ENCODE data around the gene FAM219A.
"Not testable (repeated sequence)": the region's sequence is repeated elsewhere in the genome, so short reads cannot be mapped to it uniquely, and the experiment has no call there.

FAM219A gene

GRCh38 chr9:34482746-34483145 lies 24.4 kb upstream of the FAM219A start:
- FAIRE-seq, result not testable (repeated sequence)

DNA sequence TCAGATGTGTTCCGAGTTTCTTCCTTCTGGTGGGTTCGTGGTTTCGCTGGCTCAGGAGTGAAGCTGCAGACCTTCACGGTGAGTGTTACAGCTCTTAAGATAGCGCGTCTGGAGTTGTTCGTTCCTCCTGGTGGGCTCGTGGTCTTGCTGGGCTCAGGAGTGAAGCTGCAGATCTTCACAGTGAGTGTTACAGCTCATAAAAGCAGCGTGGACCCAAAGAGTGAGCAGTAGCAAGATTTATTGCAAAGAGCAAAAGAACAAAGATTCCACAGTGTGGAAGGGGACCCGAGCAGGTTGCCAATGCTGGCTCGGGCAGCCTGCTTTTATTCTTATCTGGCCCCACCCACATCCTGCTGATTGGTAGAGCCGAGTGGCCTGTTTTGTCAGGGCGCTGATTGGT lies 23.2 kb upstream of the FAM219A start:
- not testable (repeated sequence) for FAIRE-seq

DNA sequence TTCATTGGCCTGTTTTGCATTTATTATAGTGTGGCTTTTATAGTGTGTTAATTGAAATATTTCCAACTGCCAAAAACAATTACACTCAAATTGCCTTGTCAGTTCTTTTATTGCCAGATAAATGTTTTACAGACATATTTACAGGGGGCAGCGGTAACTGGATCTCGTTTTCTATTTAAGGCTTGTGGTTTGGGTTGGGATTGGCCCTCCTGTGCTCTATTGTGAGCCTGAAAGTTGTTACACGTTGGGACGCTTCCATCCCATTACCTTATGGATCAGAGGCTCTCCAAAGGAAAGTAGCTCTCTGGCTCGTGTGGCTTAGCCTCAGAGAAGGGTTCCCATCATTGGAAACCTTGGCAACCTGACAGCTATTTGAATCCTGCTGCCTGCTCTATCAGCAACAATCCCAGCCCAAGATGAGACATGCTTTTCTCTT lies 21.1 kb upstream of the FAM219A start:
- FAIRE-seq, result no peak

DNA sequence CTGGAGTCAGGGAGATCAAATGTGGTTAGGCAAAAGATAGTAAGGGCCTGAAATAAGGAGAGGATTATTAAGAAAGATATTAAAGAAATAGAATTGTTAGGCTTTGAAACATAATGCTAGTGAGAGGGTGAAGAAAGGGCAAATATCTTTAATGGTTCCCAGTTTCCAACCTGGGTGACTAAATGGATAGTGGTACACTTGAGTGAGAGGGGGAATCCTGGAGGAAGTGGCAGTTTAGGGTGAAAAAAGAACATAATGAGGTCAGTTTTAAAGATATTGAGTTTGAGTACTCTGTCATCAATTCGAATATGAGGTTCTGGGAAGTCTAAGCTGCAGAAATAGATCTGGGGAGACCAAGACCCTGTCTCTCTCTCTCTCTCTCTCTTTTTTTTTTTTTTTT lies 19.2 kb upstream of the FAM219A start:
- FAIRE-seq, result no peak

- FAIRE-seq, result no peak
Measured at GRCh38 chr9:34475097-34475496, 16.7 kb upstream of the FAM219A start.

DNA sequence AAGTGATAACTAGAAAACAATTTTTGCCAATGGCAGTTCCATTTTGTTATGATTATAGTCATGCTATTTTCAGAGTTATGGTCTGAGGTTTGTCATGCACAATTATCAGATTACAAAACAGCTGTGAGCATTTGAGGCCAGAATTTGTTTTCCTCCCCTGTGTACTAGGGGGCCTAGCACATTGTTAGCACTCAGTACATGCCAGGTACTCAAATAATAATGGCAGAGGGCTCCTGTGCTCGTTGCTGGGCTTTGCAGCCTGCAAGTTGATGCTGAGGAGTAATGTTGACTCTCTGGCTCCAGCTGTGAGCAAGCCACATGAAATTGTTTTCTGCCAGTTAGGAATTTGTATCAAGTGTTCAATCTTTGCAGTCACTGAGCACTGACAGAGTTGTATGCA lies 7.1 kb upstream of the FAM219A start:
- no peak for FAIRE-seq

- no peak for FAIRE-seq
Measured at GRCh38 chr9:34464571-34464970, 6.2 kb upstream of the FAM219A start.

GRCh38 chr9:34463901-34464232 lies 5.5 kb upstream of the FAM219A start:
- no peak for FAIRE-seq

DNA sequence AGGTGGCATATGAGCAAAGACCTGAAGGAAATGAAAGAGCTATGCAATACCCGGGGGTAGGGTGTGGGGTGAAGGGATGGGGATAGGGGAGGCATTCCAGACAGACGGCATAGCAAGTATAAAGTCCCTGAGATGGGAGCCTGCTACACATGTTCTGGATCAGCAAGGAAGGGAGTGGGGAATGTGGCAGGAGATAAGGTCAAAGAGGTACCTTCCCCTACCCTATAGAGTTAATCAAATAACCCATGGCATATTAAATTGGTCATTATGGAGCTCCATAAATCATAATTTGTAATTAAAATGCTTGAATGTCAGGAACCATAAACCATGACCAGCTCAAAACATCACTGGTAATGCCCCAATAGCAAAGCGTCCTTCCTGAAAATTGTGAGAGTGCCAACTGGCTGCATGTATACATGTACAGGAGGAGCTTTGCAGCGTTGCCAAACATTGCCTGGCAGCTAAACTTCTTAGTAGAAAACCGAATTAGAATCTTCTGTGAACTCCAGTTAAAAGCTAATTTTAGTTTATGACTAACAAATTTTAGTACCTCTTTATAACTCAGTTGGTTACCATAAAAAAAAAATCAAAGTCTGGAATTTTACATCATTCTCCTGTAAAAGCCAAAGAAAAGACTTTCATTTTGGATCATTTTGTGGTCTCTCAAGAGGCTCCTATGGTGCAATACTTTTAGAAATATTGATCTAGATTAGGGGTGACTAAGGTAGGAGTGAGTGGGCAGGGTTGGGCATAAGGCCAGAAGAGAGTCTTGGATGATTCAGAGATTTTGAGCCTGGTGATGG lies 4.9 kb upstream of the FAM219A start:
- FAIRE-seq, result no peak

GRCh38 chr9:34459941-34460340 lies 1.6 kb upstream of the FAM219A start:
- FAIRE-seq, result no peak

- FAIRE-seq, result no peak
Measured at GRCh38 chr9:34459356-34459755, 986 bp upstream of the FAM219A start.

GRCh38 chr9:34458959-34459340 lies 580 bp upstream of the FAM219A start:
- FAIRE-seq, result no peak

- no peak for FAIRE-seq
Measured at GRCh38 chr9:34457266-34458012, 931 bp downstream of the FAM219A start.

- no peak for FAIRE-seq
Measured at GRCh38 chr9:34456746-34457145, 1.6 kb downstream of the FAM219A start.

DNA sequence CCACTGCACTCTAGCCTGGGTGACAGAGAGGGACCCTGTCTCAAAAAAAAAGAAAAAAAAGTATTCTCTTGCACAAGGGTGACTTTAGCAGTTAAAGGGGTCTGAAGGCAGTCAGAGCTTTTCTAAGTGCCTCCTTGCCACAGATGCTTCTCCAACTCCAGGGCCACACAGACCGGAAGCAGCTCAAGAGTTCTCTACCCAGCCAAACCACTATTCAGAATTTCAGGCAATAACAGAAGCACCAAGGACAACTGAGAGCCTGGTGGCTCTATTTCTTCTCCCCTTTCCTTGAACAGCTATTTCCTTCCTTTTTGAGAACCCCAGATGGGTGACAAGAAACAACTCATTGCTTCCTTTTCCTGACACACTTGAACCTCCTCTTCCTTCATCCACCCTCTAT lies 2.2 kb downstream of the FAM219A start:
- no peak for FAIRE-seq

DNA sequence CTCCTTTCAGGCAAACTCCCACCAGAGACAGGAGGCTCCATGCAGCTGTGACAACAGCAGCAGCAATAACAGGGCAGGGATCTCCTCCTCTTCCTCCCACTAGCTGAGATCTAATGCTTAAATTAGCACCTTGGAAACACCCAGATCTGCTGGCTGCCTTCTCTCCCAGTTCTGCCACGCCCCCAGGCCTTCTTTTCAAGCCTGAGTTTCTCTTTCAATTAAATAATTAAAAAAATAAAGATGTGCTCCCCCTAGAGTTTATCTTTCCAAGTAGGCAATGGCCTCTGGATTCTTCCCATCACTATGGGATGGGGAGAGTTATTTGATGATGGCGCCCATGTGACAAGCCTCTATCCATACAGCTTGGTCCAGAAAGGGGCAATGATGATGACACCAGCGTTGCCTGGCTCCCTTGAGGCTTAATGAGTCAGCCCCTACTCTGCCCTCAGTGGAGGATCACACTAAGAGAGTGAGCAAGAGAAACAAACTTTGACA lies 3.8 kb downstream of the FAM219A start:
- no peak for FAIRE-seq

- no peak for FAIRE-seq
Measured at GRCh38 chr9:34452568-34452967, 5.8 kb downstream of the FAM219A start.

DNA sequence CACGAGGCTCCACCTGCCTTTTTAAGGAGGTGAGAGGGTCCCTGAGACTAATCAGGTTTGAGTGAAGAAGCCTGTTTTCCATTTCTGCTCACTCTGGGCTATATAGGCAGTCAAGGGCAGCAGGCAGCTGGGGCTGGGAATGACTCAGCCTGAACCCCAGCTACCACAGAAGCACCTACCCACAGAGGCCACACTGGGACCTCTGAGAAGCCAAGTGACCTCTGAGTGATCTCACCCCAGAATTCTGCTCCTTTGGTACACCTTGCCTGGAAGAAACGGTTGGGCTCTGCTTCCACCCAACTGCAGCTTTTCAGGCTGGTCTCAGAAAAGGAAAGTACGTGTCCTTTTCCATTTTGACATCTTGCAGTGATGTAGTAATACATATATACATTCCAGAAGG lies 6.8 kb downstream of the FAM219A start:
- FAIRE-seq, result no peak

DNA sequence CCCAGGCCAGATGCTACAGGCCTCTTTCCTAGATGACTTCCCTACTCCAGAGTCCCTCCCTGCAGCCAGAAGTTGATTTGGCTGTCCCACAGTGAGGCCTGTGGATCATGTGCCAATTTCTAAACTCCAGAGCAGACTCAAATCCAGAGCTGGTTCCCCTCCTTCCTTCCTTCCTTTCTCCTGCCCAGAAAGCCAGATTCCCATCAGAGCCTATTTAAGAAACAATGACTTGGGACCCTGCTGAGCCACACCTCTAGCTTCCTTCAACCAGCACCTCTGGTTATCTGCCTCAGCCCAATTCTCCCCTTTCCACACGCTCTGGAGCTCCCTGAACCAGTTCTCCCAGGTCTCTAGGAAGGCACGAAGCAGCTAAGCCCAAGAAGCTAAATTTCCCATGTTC lies 7.2 kb downstream of the FAM219A start:
- no peak for FAIRE-seq

DNA sequence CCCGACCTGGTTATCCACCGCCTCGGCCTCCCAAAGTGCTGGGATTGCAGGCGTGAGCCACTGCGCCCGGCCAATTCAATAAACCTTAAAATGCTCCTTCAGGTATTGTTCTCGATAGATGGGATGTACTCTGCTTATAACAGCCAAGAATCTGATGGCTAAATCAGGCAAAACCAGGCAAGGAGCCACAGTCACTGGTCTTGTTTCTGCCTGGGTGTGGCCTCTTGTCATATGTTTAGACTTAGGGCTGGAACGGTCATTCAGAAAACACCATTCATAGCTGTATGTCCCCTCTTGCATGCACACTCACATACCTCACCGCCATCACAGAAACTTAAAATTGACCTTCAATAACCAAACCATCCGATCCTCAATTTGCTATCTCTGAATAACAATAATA lies 7.7 kb downstream of the FAM219A start:
- FAIRE-seq, result no peak

DNA sequence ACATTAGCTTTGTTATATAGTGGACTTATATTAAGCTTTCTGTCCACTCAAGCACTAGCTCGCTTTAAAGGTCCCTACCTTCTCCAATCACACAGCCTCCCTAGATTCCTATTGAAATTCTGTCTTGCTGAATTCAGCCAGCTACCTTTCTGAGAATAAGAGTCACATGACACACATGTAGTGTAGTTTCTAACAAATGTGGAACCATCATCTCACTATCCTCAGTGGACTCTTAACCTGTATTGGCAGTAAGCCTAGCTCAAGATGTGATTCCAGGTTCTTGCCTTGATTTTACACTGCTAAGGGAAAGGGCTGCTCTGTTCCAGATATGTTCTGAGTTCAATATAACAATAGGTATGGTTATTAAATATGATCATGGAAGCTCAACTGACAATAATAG lies 11.4 kb downstream of the FAM219A start:
- no peak for FAIRE-seq

- FAIRE-seq, result no peak
Measured at GRCh38 chr9:34446468-34446891, 11.9 kb downstream of the FAM219A start.

DNA sequence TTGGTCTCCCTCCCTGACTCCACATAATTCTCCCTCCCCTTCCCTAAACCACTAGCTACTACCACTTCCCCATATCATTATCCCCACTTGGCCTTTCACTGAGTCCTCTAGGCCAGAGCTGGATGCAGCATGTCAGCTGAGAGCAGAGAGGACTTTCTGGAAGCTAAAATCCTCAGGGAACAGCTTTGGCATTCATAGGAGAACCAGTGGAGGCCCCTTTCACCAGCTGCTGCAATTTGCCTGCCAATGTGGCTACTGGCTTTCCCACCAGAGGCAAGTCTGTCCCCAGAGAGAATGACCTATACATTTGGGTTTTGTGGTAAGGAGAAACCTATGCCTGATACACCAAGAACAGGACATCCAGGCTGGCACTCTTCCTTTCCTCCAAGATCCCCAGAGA lies 14.4 kb downstream of the FAM219A start:
- FAIRE-seq, result no peak

GRCh38 chr9:34443533-34443932 lies 14.8 kb downstream of the FAM219A start:
- FAIRE-seq, result no peak
